HG03520 (cell line): ENCODE results near the gene DHRS7C.
"Not testable (repeated sequence)": the region's sequence is repeated elsewhere in the genome, so short reads cannot be mapped to it uniquely, and the experiment has no call there.

ENCODE experiments used
- ATAC-seq: cut with Tn5 transposase; IDR thresholded peaks from one replicate; pipeline ENCODE4 v1.9.1; 2021; ENCODE audit warnings: mild to moderate bottlenecking, moderate library complexity; ENCODE audit not compliant: unreplicated experiment

DHRS7C gene

GRCh38 chr17:9810100-9810949 lies 18.9 kb upstream of the DHRS7C start:
- ATAC-seq: no peak

DNA sequence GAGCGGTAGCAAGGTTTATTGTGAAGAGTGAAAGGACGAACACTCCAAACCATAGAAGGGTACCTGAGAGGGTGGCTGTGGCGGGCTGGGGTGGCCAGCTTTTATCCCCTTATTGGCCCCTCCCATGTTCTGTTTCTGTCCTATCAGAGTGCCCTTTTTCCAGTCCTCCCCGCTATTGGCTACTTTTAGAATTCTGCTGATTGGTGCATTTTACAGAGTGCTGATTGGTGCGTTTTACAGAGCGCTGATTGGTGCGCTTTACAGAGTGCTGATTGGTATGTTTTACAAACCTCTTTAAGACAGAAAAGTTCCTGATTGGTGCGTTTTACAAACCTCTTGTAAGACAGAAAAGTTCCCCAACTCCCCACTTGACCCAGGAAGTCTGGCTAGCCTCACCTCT lies 18.0 kb upstream of the DHRS7C start:
- ATAC-seq: no peak

DNA sequence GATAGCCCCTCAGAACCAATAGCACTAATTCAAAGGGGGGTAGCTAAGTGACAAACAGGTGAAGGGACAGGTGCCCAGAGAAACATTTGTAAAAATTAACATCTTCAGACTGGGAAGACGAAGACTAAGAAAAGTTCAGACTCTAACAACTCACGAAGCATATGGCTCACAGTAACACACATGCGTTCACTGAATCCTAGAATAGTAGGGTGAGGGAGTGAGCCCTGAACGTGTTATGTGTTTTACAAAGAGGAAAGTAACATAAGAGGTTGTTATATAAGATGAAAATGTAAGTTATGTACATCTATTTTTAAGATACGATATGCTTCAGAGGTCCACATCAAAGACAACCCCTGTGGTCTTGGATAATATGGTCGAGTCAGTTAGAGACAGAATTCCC lies 15.3 kb upstream of the DHRS7C start:
- ATAC-seq: no peak

DNA sequence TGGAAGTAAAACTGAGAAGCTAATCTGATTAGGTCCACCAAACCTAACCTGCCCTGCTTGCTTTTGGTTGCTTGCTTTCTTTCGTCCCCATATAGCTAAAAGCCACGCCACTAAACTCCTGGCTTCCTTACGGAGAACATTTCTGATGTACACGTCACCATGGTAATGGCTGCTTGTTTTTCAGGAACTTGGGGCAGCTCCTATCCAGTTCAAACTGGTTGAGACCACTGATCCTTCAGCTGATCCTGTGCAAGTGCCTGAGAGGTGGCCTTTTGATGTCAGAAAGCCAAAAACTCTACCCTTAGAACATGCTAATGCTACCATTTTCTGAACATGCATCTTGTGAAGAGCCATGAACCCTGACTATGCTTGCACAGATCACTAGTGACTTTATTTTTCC lies 14.4 kb upstream of the DHRS7C start:
- no peak for ATAC-seq

GRCh38 chr17:9802697-9803096 lies 11.3 kb upstream of the DHRS7C start:
- ATAC-seq: no peak

- no peak for ATAC-seq
These were observed 10.9 kb upstream of the DHRS7C start for GRCh38 chr17:9802294-9802693.

DNA sequence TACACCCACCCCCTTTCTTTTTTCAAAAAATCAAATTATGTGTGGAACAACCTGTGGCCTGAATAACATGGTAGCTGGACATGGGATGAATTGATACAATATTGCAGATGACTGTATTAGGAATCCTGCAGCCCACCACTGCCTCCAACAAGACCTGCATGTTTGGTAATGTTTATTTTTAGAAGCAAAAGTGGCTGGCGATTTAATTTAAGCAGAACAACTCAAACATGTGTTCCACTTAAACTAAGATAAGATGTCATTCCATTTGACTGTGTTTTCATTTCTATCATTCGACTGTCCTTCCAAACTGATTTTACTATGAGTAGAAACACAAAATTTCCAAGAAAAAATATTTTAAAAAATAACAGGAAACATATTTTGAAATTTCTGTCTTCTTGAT lies 10.1 kb upstream of the DHRS7C start:
- ATAC-seq: no peak

GRCh38 chr17:9798724-9799123 lies 7.3 kb upstream of the DHRS7C start:
- ATAC-seq: no peak

GRCh38 chr17:9798008-9798407 lies 6.6 kb upstream of the DHRS7C start:
- ATAC-seq: no peak

DNA sequence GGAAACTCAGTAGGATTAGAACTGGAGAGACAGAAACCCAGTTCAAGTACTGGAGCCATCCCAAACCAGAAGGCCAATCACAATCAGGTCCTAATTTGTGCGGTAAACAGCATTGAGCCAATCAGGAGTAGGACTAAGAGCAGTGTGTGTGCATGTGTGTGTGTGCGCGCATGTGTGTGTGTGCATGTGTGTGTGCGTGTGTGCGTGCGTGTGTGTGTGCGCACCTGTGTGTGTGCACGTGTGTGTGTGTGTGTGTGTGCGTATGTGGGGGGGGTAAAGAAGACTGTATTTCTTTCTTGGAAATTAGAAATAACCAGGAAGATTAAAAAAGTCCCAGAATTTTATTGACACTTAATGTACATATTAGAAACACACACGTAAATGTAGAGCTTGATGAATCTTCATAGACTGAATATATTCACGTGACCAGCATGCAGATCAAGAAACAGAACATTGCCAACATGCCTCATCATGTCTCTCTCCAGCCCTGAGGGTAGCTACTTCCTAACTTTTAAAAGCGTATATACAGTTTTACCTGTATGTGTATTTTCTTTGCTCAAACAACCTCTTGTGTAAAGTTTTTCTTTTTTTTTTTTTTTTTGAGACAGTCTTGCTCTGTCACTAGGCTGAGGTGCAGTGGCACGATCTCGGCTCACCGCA lies 919 bp upstream of the DHRS7C start:
- no peak for ATAC-seq

DNA sequence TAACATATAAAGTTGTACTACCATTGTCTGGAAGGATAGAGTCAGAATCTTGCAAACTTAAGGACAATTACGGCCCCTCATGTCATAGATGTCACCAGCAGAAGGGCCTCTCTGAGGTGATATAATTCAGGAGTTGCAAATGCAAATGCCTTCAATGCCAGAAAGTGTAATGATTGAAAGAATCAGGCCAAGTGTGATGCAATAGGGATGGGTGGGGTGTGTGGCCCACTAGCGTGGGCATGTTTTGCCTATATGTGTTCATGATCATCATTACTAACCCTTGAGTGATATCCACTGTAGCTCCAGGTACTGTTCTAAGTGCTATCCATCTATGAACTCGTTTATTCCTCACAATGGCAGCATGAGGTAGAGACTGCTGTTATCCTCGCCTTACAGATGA lies 1.1 kb downstream of the DHRS7C start:
- no peak for ATAC-seq

DNA sequence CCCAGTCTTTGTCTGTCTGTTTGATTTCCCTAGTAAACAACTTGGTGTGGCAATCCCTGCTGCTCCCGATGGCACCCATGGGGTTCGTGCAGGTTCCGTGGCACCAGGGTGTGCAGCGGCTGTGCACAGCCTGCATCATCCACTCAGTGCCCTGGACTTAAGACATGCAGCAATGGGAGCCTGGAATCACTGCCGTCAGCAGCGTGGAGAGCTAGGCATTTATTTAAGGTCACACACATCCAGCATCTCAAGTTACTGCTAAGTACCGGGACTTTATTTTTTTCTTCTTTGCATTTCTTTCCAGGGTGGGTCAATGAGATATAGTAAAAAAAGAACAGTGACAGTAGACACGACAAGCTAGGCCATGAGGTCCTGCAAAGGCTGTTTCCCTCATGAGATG lies 2.8 kb downstream of the DHRS7C start:
- no peak for ATAC-seq

DNA sequence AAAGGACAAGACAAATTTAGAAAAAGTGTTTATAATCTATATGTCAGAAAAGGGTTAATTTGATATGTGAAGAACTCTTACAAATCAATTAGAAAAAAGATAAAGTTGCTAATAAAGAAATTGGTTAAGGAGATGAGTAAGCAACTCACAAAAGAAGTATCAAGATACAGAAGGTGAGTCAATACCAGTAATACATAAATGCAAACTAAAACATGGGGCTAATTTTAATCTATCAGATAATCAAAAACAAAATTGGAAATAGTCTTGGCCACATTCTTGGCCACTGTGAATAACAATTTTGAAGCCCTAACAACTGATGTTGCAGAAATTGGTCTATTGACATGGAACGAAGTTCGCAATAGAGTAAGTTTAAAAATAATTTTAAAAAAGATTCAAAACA lies 6.8 kb downstream of the DHRS7C start:
- no peak for ATAC-seq

DNA sequence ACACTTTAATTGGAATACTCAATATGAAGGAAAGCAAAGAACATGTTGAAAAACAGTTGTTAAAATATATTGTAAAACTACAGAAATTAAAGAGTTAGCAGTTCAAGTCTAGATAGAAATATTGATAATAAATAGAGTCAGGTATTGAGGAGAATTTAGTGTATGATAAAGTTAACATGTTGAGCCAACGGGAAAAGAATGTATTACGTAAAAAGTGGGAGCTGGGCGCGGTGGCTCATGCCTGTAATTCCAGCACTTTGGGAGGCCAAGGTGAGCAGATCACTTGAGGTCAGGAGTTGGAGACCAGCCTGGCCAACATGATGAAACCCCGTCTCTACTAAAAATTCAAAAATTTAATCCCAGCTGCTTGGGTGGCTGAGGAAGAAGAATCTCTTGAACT lies 7.9 kb downstream of the DHRS7C start:
- ATAC-seq: not testable (repeated sequence)

GRCh38 chr17:9783050-9783449 lies 8.3 kb downstream of the DHRS7C start:
- ATAC-seq: no peak

GRCh38 chr17:9780552-9780951 lies 10.8 kb downstream of the DHRS7C start:
- no peak for ATAC-seq

- ATAC-seq: no peak
These were observed 14.5 kb downstream of the DHRS7C start for GRCh38 chr17:9776911-9777310.

- no peak for ATAC-seq
These were observed 18.7 kb downstream of the DHRS7C start for GRCh38 chr17:9772658-9773057.

DNA sequence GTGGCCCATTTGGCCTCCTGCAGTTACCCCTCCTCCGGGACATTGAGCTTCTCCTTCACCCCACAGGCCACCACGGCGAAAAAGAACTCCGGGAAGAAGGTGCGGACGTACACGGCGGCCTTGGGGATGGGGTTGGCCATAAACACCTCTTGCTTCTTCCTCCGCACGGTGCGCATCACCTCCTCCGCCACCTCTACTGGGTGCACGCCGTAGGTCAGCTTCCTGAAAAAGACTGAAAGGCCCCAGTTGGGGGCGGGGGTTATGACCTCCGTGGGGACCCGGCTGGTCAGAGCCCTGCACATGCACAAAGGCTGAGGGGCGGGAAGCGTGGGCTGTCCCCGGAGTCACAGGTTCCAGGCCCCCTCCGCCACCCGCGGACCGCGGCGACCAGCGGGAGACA lies 19.9 kb downstream of the DHRS7C start:
- ATAC-seq: no peak

DNA sequence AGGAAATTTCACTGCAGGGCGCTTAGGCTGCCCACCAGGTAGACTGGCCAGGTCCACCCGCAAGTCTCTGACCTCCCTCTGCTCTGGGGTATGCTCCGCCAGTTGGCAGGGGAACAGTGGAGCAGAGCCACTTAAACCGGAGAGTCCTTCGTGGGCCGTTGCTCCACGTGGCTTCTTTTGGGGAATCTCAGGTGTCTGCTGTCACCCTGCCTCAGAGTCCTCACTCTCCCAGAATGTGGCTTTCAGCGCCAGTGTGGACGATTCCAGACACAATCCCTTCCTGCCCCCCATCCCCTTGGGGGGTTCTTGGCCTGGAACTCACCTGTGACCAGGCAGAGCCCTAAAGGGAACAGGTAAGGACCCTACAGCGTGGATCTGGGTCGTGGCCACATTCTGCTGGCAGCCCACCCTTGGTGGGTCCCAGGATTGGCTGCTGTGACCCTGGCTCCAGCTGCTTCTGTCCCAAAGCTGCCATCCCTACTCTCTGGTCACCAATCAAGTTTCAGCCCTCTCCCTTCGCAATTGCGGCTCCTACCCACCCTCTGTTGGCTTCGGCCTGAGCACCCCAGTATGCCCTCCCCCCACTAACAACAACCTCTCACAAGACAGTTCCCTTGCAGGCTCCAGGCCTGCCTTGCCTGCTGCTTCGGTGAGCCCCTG lies 22.2 kb downstream of the DHRS7C start:
- ATAC-seq: no peak

DNA sequence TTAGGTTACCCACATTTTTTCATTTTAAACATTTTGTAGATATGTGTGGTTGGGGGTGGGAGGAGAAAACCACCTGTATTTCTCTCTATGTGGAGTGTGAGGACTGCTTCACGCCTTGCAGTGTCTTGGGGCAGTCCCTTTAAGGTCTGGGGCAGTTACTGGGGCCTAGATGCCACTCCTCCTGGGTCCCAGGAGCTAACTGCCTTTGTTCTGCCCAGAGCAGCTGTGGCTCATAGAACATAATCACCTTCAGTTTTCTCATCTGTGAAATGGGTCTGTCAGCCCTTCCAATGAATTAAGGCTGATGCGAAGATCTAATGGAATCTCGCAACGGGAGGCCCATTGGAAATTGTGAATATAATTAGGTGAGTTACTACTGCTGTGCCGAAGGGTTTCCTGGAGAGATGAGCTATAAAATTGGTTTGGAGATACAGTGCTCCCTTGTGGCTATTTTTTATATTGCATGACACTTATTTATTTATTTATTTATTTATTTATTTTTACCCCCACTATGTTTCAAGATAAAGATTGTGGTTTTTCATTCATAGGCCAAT lies 22.9 kb downstream of the DHRS7C start:
- no peak for ATAC-seq
